Subcutaneous adipose tissue (tissue), 4 donors: Measurements from ENCODE around the gene MS4A5. TPM values are rescaled to one million over a fixed set of nuclear protein-coding genes. Genes with fewer than 3 reads are reported as not detected.

ENCODE experiments used
- total RNA-seq, 4 donors: library from RNA; depleted of rRNA; stranded (reverse); fragments of >200 nt; gene quantifications; one replicate each; pipeline ENCODE4 v1.1.0, GENCODE V29; 2016
- TF ChIP-seq, protein P1 (sequence below): fragments of 450-650 bp; IDR thresholded peaks from one replicate; pipeline ENCODE4 v1.5.1; 2016; ENCODE audit warnings: low read depth, mild to moderate bottlenecking, control low read depth, antibody characterized with exemption, moderate library complexity

The MS4A5 gene
- total RNA-seq, 4 donors from 2014 or later: not detected

DNA sequence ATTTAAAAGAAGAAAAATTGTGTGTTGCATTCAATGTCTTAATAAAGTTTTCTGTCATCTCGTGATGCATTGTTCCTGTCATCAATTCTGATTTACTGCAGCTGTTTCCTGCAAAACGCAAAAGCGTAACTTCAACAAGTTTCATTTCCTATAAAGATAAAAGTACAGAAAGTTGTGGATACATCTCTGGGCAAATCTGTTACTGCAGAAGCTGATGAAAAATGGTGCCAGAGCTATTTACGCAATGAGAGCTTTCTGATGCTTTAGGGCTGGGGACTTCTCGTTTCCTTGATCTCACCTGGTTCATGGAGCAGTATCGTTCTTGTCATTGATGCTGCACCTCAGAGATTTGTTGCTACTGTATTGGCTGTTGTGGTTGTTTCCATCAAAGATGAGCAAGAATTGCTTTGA, 47.7 kb downstream of the MS4A5 start:
- TF ChIP-seq, protein P1, sequence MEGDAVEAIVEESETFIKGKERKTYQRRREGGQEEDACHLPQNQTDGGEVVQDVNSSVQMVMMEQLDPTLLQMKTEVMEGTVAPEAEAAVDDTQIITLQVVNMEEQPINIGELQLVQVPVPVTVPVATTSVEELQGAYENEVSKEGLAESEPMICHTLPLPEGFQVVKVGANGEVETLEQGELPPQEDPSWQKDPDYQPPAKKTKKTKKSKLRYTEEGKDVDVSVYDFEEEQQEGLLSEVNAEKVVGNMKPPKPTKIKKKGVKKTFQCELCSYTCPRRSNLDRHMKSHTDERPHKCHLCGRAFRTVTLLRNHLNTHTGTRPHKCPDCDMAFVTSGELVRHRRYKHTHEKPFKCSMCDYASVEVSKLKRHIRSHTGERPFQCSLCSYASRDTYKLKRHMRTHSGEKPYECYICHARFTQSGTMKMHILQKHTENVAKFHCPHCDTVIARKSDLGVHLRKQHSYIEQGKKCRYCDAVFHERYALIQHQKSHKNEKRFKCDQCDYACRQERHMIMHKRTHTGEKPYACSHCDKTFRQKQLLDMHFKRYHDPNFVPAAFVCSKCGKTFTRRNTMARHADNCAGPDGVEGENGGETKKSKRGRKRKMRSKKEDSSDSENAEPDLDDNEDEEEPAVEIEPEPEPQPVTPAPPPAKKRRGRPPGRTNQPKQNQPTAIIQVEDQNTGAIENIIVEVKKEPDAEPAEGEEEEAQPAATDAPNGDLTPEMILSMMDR: no peak

DNA sequence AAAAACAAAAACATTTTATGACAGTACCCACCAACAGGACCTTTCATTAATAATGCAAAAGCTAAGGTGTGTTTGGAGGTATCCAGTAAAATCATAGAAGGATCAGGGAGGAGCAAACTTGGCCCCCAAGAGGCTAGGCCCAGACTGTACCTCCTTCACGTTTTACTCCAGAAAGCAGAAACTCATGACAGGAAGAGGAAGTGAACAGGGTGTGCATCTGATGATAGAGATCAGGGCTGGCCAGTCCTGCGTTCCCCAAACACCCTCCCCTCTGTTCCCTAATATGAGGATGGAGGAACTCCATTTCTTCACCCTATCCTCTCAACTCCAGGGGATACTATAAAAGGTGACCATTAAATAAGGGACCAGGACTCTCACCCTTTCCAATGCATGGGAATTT, 53.0 kb downstream of the MS4A5 start:
- TF ChIP-seq, protein P1: no peak

DNA sequence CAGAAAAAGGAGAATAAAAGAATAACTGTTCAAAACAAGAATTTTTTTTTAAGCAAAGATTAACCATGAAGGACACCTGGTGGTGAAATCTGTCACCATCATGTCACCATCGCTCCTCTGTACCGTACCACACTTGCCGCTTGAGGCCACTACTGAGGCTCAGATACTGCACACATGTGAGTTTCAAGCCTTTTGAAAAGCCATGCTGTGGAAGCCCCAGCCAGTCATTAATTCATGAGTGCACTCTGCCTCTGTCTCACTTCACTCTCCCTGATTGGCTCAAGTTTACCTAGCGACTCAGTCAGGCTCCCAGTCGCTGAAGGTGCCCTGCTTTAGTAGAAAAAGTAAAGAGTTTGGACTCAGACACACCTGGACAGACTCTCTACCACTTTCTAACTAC, 56.6 kb downstream of the MS4A5 start:
- TF ChIP-seq, protein P1: no peak

DNA sequence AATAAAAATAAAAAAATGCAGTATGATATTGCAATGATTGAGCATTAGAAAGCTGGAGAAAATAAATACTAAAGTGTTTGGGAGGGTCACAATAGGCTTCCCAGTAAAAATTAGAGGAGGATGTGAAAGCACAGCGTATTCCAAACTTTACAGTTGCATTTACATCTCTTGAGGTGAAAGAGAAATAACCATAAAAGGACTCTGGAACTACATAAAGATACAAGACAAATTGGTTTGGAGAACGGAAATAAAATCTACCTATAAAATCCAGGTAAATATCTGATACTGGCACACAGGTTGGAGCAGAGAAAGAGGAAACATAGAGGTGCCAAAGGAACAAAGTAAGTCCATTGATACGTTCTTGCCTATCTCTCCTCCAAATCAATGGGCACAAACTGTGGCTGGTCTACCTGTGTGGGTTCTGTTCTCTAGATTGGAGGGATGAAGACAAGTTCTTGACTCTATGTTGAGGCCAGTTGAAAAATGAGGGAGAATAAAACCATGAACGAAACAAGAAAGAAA, 63.2 kb downstream of the MS4A5 start, which contains the start of gene MS4A12:
Gene MS4A12 (plus strand): TSS at position 291 of the 522 bp plus-strand sequence. CDS start 4,541 bp downstream, outside the sequence.
- TF ChIP-seq, protein P1: no peak

DNA sequence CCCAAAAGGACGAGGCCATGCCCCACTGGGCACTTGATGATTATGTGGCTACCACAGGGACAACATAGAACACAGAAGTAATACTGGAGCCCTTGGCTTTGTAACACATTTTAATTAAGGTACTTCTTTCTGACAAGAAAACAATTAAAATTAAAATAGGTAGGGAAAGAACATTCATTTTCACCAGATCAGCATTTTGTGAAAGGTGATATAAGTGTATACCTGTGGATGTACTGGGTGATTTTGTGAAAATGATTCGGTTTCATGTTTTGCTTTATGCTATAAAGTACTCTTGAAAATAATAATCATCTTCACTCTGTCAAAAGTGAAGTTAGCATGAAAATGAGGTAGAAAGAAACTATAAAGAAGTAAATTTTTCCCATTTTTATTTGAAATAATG, 64.1 kb downstream of the MS4A5 start:
- TF ChIP-seq, protein P1: no peak

Other genes starting within 250 kb of the MS4A5 start
- gene MS4A6A, start 246.5 kb upstream of the MS4A5 start, total RNA-seq: 100 to 1,000 TPM in 3 of 4 donors, 10 to 100 TPM in 1; 99.1 to 515 (median 268) TPM
- gene MS4A4E, start 186.4 kb upstream of the MS4A5 start, total RNA-seq: 10 to 100 TPM in 1 of 4 donors, 1 to 10 TPM in 3; 4.1 to 20.9 (median 6.1) TPM
- 100 to 1,000 TPM in 3 of 4 donors, 10 to 100 TPM in 1; 46.7 to 372 (median 159) TPM for gene MS4A4A, start 148.9 kb upstream of the MS4A5 start, total RNA-seq
- gene MS4A6E, start 102.3 kb upstream of the MS4A5 start, total RNA-seq: 100 to 1,000 TPM in 1 of 4 donors, 1 to 10 TPM in 3; 2.1 to 144 (median 3.4) TPM
- gene MS4A7, start 51.0 kb upstream of the MS4A5 start, total RNA-seq: 100 to 1,000 TPM in 3 of 4 donors, 10 to 100 TPM in 1; 47.3 to 458 (median 133) TPM
- gene MS4A14, start 33.1 kb upstream of the MS4A5 start, total RNA-seq: 10 to 100 TPM in 3 of 4 donors, 1 to 10 TPM in 1; 1.7 to 32.3 (median 13.0) TPM
- gene MS4A1, start 26.3 kb downstream of the MS4A5 start, total RNA-seq: 1 to 10 TPM in 1 of 4 donors, under 1 TPM in 2, not detected in 1; 0.17 to 2.4 (median 0.33) TPM
- gene MS4A12, start 63.2 kb downstream of the MS4A5 start, total RNA-seq: not detected
- gene MS4A13, start 85.8 kb downstream of the MS4A5 start, total RNA-seq: not detected